Myometrial cell (primary cell): ENCODE data around the gene PARP1. TPM values are rescaled to one million over a fixed set of nuclear protein-coding genes. Genes with fewer than 3 reads are reported as not detected.

Experiments
- total RNA-seq: library from RNA; depleted of rRNA; stranded (reverse); fragments of >200 nt; gene quantifications from 2 replicates; pipeline ENCODE4 v1.2.3, GENCODE V29; 2015

PARP1 gene
- total RNA-seq, result 118 and 130 TPM in 2 replicates

DNA sequence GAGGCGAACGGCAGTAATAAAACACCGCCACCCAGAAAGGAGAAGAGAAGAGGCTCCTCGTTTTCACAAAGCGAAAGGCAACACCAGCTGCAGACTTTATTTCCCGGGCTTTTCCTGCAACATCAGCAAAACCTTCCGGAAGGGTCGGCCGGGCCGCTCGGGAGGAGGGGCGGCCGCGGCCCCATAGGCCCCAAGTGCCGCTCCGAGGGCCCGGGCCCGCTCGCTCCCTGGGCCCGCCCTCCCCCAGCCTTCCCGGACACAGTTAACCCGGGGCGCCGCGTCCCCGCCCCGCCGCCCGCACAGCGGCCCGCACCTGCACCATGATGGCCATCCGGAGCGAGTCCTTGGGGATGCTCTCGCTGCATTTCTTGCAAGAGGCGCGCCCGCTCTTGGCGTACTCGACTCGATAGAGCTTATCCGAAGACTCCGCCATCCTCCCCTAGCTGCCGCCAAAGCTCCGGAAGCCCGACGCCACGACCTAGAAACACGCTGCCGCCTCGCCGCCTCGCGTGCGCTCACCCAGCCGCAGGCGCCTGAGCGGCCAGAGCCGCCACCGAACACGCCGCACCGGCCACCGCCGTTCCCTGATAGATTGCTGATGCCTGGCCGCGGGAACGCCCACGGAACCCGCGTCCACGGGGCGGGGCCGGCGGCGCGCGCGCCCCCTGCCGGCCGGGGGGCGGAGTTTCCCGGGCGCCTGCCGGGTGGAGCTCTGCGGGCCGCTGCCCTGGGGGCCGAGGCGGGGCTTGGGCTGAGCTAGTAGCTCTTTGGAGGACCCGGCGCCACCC, at the start of gene PARP1:
Gene PARP1, minus strand, starts transcription at position 597 of the 788 bp plus-strand sequence. Its CDS starts 164 bp downstream, at position 433.

Other genes starting within 250 kb of the PARP1 start
- gene ACBD3, start 221.4 kb downstream of the PARP1 start, total RNA-seq, result 54.8 and 79.8 TPM in 2 replicates
- gene MIXL1, start 184.4 kb downstream of the PARP1 start, total RNA-seq, result not detected in 2 replicates
- 4.6 and 5.8 TPM in 2 replicates for gene LIN9, start 98.9 kb downstream of the PARP1 start, total RNA-seq
- not detected in 2 replicates for gene STUM, start 140.7 kb upstream of the PARP1 start, total RNA-seq